Gastrocnemius medialis (tissue), 4 donors: ENCODE data around the gene EFCAB9.

Experiments used
- CTCF ChIP-seq, 5 experiments: fragments of 450-650 bp in 3 of 5; fragments of 200-600 bp in 2 of 5; sonication (generic) in 2 of 5; IDR thresholded peaks in 4 of 5; conservative IDR thresholded peaks in 1 of 5; 1 replicate in 4 of 5; 2 replicates in 1 of 5; pipeline ENCODE4 v1.5.1; 2016 to 2019; ENCODE audit warnings: antibody characterized with exemption in 5 of 5, mild to moderate bottlenecking in 3 of 5, moderate library complexity in 3 of 5
- POLR2A ChIP-seq, 2 donors: fragments of 450-650 bp; IDR thresholded peaks; one replicate each; pipeline ENCODE4 v1.6.1; 2017; ENCODE audit warnings: antibody characterized with exemption in 2 of 2, mild to moderate bottlenecking in 2 of 2, moderate library complexity in 2 of 2

- no peak for TF ChIP-seq CTCF (IDR thresholded peaks at IDR 0.05 in 4 of 5, conservative IDR thresholded peaks at IDR 0.05 in 1 of 5)
- no peak for TF ChIP-seq POLR2A (IDR thresholded peaks at IDR 0.05)
Observed at GRCh38 chr5:172252501-172252900, 58.5 kb downstream of the EFCAB9 start.
